Fibroblast of peridontal ligament (primary cell): Measurements from ENCODE around the gene TBC1D16.

Source experiments
- DNase-seq: peaks from one replicate; pipeline ENCODE4 v3.0.0-alpha.2; 2010; ENCODE audit errors: extremely low read depth

TBC1D16 gene

GRCh38 chr17:79987187-79987934, 48.3 kb downstream of the TBC1D16 start:
- DNase-seq = no peak

GRCh38 chr17:79986411-79987186, 49.1 kb downstream of the TBC1D16 start:
- DNase-seq = no peak

GRCh38 chr17:79985943-79986391, 49.7 kb downstream of the TBC1D16 start:
- DNase-seq = no peak

GRCh38 chr17:79985361-79985942, 50.2 kb downstream of the TBC1D16 start:
- DNase-seq = no peak

GRCh38 chr17:79984877-79985276, 50.8 kb downstream of the TBC1D16 start:
- DNase-seq = no peak

- DNase-seq = no peak
Observed at GRCh38 chr17:79984045-79984840, 51.4 kb downstream of the TBC1D16 start.

- DNase-seq = no peak
Observed at GRCh38 chr17:79983456-79983855, 52.2 kb downstream of the TBC1D16 start.

GRCh38 chr17:79982986-79983385, 52.7 kb downstream of the TBC1D16 start:
- DNase-seq = no peak

GRCh38 chr17:79981661-79982101, 54.0 kb downstream of the TBC1D16 start:
- no peak for DNase-seq

GRCh38 chr17:79981090-79981489, 54.6 kb downstream of the TBC1D16 start:
- no peak for DNase-seq

- DNase-seq = no peak
Observed at GRCh38 chr17:79980246-79981043, 55.2 kb downstream of the TBC1D16 start.

GRCh38 chr17:79979816-79980215, 55.9 kb downstream of the TBC1D16 start:
- DNase-seq = no peak

GRCh38 chr17:79979221-79979741, 56.4 kb downstream of the TBC1D16 start:
- DNase-seq = no peak

- DNase-seq = no peak
Observed at GRCh38 chr17:79978548-79978855, 57.2 kb downstream of the TBC1D16 start.

- DNase-seq = no peak
Observed at GRCh38 chr17:79977708-79978547, 57.7 kb downstream of the TBC1D16 start.

GRCh38 chr17:79977161-79977631, 58.5 kb downstream of the TBC1D16 start:
- no peak for DNase-seq

- DNase-seq = no peak
Observed at GRCh38 chr17:79976451-79976850, 59.2 kb downstream of the TBC1D16 start.

- DNase-seq = no peak
Observed at GRCh38 chr17:79975498-79976134, 60.1 kb downstream of the TBC1D16 start.
